NCI-H1417 (cell line): ENCODE data around the gene ENTREP3.

Experiments
- DNase-seq, 3 experiments: peaks; one replicate each; lab custom pipeline; 2025; lab: John Stamatoyannopoulos, UW

The ENTREP3 gene

GRCh38 chr1:155278689-155279160 lies 23.4 kb upstream of the ENTREP3 start:
- DNase-seq, result peak in 1 of 3 experiments; percentile 52

DNA sequence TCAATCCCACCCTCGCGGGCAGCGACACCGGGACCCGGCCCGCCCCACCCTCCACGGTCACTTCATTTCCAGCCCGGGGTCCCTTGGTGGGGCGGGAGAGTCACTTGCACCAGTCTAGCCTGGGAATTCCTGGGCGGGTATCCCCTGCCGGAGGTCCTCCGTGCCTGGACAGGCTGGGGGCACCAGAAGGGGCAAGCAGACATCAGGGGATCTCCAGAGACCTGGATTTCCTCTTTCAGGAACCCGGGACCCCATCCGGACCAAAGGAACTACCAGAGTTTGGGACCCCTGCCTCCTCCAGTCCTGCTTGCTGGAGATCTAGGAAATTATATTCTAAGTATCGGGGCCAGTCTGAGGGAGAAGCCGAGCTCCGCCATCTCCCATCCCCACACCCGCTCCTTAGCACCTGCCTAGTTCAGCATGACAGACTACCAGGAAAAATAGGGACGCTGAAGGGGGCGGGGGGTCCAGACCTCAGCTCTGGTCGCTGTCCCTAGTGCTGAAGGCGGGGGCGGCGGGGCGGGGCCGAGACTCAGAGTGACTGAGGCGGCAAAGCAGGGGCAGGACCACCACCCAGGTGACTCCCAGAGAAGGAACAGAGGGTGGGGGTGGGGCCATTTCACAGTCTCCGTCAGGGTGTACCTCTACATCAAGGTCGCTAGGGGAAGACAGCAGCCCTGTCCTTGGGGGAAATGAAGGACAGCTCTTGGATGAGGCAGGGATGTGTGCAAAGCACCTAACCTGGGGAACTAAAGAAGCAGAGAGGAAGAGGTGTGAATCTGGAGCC lies 22.8 kb upstream of the ENTREP3 start:
- peak; percentile 82 to 90 (median 83) for DNase-seq

DNA sequence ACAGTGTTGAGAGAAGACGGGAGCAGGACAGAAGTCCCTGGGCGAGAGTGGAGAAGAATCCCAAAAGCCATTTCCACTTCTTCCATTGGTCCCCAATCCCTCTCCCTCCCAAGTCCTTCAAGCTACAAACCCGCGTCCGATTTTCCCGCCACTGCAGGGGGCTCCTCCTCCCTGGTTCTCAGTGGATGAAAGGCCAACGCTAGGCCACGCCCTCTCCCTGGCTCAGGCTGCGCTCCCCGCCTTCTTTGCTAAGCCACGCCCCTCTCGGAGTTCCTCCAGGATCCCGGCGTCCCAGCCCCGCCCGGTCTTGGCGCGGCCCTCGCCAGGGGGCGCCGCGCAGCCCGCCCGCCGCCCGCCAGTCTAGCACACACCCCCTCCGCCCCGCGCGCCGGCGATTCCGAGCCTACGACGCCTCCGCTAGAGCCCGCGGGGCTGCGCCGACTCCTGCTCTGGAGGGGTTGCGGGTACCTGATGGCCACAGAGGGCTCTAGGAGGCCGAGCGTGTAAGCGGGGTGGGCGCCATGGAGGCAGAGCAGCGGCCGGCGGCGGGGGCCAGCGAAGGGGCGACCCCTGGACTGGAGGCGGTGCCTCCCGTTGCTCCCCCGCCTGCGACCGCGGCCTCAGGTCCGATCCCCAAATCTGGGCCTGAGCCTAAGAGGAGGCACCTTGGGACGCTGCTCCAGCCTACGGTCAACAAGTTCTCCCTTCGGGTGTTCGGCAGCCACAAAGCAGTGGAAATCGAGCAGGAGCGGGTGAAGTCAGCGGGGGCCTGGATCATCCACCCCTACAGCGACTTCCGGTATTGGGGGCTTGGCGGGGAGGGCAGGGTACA lies 22.0 kb upstream of the ENTREP3 start, which contains the start of gene HCN3:
HCN3 (plus strand) TSS at position 394 of the 832 bp plus-strand sequence; CDS start at position 522, 128 bp downstream.
- peak; percentile 98 to 100 (median 99) for DNase-seq

GRCh38 chr1:155273343-155274245 lies 18.3 kb upstream of the ENTREP3 start, which contains the start of gene CLK2:
TSS of gene CLK2 (minus strand) at chr1:155273504. CDS start at chr1:155270977, 2,527 bp downstream.
- peak; percentile 94 to 100 (median 97) for DNase-seq

DNA sequence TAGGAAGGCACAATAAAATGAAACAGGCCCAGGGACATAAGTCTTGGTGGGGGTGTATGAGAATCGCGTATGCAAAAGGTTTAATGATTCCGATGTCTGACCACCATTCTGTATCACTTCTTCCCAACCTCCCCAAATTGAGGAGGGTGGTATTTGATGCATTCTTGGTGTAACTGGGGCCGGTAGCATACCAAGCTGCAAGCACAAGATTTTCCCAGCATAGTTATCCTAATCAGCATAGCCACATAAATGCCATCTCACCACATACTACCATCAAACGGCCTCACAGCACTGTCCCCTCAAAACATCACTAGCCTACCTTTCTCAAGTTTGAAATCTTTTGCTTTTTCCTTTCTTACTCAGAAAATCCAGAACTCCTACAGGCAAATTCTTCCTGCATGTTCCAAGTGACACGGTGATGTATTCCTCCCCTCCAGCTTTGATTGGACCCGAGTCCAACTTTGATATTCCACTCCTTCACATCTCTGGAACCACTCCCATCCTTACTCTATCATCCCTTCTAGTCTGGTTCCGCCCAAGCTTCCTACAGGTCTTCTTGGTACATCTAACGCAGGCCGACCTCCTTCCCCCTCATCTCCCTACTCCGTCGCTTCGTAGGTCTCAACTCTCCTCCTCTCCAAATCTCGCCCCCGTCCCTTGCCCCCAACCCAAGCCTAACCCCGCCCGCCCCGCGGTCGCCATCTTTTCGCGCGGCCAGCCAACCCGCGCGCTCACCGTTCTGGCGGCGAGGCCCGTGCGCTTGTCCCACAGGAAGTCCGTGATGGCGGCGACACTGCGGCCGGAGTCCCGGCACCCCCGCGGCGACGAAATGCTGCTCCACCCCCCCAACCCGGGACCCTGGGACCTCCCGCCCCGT lies 17.4 kb upstream of the ENTREP3 start:
- DNase-seq, result peak in 2 of 3 experiments; percentile 67 to 87

DNA sequence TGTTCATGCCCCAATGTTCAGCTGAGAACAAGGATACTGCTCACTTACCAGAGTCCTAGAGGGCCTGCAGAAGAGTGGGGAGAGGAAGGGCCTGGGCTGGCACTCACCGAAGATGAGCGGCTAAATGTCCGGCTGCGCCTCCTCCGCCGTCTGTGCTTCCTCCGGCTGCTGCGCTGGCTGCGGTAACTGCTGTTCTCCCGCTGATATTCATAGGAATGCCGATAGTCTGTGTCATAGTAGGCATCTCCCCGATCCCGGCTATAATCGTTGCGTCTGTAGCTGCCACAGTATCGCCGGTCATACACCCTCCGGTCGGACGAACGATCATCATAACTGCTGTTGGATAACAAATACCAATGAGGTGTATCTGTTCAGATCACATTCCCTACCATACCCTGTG lies 14.1 kb upstream of the ENTREP3 start:
- no peak for DNase-seq

- no peak for DNase-seq
Measured at GRCh38 chr1:155268630-155269029, 13.3 kb upstream of the ENTREP3 start.

DNA sequence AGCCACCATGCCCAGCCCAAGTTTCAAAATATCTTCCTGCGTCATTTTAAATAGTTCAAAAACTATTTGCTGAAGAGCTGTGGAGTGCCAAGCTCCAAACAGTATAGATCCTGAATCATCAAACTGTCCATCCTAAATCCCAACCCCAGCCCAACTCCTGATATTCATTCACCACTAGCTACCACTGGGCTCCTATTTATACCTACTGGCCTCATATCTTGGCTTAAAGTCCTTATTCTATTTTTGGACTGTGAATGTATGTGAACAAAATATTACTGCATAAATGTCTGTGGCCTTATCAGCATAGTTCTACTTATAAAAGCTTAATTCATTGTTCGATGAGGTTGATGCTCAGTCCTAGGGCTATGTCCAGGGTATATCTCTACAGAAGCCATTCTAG lies 12.1 kb upstream of the ENTREP3 start:
- no peak for DNase-seq

DNA sequence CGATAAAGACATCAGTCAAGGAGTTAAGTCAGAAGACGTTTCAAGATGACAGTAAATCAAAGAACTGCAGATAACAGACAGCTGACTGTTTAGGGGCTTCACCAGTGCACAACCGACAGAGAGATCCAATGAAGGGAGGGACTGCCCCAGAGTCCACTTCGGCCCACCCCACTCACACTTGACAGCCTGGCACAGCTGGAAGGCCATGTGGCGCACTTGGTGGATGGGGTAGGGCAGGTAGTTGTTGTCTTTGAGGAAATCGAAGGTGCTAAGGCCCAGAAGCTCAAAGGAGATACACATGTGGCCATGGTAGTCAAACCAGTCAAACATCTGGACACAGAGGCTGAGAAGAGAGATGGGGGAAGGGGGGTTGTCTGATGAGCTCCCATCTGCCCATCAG lies 11.3 kb upstream of the ENTREP3 start:
- DNase-seq, result no peak

DNA sequence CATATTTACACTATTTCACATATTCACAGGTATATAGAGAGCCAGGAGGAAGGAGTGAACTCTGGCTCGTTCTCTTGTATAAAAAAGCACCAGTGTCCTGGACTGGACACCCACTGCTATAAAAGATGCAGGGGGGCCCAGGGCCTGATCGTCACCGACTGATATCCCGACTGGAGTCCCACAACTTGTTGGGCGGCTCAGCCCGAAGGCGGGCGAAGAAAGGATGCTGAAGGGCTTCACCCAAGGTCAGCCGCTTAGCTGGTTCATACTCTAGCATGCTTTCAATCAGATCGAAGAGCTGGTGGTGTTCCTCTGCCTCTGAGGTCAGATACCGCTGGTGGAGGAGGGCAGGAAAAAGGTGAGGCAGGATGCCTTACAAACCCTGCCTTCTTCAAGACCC lies 7.8 kb upstream of the ENTREP3 start:
- DNase-seq, result no peak

DNA sequence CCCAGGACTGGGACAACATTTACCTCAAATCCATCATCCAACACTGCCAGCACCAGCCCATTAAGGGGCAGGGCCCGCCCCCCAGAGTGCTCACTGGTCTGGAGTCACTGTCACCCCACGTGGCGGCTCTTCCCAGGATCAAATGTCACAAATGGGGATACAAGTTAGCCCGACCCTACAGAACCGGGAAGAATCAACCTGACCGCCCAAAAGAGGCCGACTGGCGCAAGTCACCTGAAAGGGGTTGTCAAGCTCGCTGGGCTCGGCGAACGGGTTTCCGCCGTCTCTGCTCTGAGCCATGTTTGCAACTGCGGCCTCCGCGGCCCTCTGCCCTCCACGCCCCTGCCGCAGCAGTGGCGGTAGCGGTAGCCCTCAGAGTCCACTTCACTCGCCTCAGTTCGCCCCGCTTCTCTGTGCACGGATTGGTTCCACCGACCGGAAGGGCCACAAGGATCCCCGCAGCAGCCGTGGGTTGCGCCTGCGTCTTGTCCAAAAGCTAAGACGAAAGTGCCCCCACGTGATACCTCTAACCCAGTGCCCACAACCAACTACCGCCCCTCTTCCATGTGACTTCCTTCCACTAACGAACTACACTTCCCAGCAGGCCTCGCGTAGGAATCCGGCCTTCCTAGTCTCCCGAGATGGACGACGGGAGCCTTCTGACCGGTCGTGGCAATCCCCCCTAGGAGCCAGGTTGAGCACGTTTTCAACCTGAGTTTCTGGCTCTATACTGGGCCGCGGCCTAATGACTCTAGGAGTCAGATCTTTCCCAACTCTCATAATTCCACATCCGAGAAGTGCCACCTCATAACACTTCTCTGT lies 6.8 kb upstream of the ENTREP3 start, which contains the start of gene SCAMP3:
SCAMP3 (minus strand) TSS at position 509 of the 822 bp plus-strand sequence; CDS start at position 300, 209 bp downstream.
- DNase-seq, result peak; percentile 95 to 100 (median 99)

DNA sequence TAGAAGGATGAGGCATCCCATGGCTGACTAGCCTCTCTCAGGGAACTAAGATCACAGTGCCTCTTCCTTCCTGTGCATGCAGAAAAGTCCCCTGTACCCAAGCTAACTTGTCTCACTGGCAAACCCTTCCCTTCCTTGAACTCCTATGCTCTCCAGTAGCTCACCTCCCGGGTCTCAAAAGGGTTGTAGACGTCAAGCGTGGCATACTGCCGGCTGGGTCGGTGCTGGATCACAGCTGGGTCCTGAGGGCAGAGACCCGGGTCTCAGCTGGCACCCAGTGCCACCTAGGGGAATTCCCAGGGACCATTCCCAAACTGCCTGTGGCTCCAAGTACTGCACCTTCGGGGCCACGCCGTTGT lies 6.2 kb upstream of the ENTREP3 start:
- no peak for DNase-seq

- no peak for DNase-seq
Measured at GRCh38 chr1:155260276-155260675, 5.0 kb upstream of the ENTREP3 start.

- DNase-seq, result no peak
Measured at GRCh38 chr1:155256058-155256852, 972 bp upstream of the ENTREP3 start.

DNA sequence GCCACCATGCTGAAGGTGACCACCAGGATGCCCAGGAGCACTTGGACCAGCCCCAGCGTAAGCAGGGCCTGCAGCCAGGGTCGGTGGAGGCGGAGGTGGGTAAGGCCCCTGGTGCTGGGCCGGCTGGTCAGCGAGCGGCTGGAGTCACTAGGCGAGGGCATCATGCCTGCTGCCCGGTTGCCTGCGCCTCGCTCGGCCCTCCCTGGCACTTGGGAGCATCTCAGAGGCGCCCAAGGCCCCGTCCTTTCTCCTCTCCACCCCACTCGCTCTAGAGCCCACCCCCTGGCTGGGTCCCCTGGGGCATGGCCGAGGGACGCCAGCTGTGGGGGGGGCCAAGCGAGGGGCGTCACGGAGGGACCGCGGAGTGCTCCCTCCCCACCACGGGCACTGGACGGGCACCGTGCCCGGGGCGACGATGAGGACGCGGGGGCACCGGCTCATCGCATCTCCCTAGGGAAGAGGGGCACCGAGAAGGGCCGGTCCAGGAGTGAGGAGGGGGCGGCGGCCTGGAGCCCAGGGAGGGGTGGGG lies 505 bp downstream of the ENTREP3 start:
- DNase-seq, result peak in 2 of 3 experiments; percentile 67 to 73

DNA sequence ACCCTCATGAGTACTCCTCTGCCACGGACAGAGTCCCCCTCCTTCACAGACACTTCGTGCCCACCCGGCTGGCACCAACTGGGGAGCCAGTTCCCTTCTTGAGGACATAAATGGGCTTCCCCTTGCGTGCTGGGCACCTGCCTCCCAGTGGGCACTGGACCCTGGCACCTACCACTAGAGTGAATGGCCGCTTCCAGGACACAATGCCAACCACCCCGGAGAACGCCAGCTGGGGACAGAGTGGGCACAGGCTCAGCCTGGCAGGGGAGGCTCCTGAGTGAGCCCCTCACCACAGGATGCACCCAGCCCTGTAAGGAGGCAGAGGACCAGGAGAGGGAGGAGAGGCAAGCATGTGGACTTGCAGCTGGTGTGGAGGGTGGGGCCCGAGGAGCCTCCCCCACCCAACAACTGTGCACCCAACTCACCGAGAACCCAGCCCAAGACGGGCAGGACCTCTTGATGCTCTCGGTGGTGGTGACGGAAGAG lies 1.0 kb downstream of the ENTREP3 start:
- DNase-seq, result no peak

DNA sequence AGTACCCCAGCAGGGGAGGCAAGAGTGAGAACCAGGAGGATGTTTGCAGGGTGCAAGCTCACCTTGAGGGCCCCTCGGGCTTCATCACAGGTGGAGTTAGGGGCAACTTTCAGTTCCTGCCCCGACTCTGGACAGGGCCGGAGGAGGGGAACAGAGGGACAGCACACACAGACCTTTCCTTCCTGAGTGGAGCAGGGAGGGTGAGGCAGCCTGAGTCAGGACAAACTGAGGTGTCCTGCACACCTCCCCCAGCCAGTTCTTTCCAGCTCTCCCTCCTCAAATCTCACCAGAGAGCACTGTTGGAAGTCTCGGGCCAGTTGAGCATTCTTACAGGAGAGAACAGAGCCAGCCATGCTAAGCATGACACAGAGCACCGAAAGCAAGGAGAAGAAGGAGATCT lies 1.5 kb downstream of the ENTREP3 start:
- DNase-seq, result no peak

DNA sequence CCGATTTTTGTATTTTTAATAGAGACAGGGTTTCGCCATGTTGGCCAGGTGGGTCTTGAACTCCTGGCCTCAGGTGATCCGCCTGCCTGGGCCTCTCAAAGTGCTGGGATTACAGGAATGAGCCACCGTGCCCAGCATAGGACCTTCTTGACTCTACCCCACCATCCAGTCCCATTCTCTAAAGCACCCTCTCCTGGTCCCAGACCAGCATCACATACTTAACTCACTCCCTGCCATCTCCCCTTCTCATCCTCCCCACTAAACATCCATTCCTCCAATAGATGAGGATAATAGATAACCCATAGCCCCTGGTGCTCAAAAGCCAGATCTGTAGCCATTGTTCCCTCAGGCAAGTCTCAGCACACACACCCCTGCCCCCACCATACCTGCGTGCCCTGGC lies 2.1 kb downstream of the ENTREP3 start:
- DNase-seq, result no peak
